OCI-LY7 (cell line): ENCODE measurements around the gene CNTN5. TPM values are rescaled to one million over a fixed set of nuclear protein-coding genes. Genes with fewer than 3 reads are reported as not detected.

Source experiments
- BruUV-seq: library from RNA; stranded (reverse); fragments of 400-500 nt; replicated peaks from 2 replicates; lab custom pipeline; 2021; lab: Mats Ljungman, UMichigan
- CTCF ChIA-PET: fragments of 300-600 bp; sonication (Branson Sonifier 250); formaldehyde crosslinking; loops from one replicate; lab custom pipeline; 2022; ENCODE audit warnings: antibody characterized with exemption; ENCODE audit not compliant: unreplicated experiment; lab: Charles Lee
- POLR2A ChIA-PET: fragments of 300-600 bp; sonication (Branson Sonifier 250); formaldehyde crosslinking; loops from one replicate; lab custom pipeline; 2022; ENCODE audit warnings: antibody characterized with exemption; lab: Charles Lee
- DNase-seq: peaks from one replicate; pipeline ENCODE4 v3.0.0-alpha.2; 2015; ENCODE audit warnings: low spot score
- H2AFZ ChIP-seq: fragments of 200-600 bp; sonication (generic), shearing (Covaris generic); 2 replicates; pipeline ENCODE4 v1.6.1; 2014; ENCODE audit warnings: mild to moderate bottlenecking, antibody characterized with exemption, low read length, moderate library complexity
- H3K27ac ChIP-seq: fragments of 200-600 bp; sonication (generic); 2 replicates; pipeline ENCODE4 v1.5.1; 2014; ENCODE audit warnings: mixed run types, low read depth, mild to moderate bottlenecking, moderate library complexity, low read length, inconsistent platforms; ENCODE audit not compliant: poor library complexity, severe bottlenecking
- H3K36me3 ChIP-seq: fragments of 200-600 bp; sonication (generic); 2 replicates; pipeline ENCODE4 v1.6.1; 2014; ENCODE audit warnings: mild to moderate bottlenecking, antibody characterized with exemption, low read length, moderate library complexity, mixed read lengths; ENCODE audit not compliant: insufficient read depth
- H3K4me1 ChIP-seq: fragments of 200-600 bp; sonication (generic); 2 replicates; pipeline ENCODE4 v1.5.1; 2014; ENCODE audit warnings: mild to moderate bottlenecking, low read length; ENCODE audit not compliant: insufficient read depth, poor library complexity, severe bottlenecking
- H3K4me2 ChIP-seq: fragments of 200-600 bp; sonication (generic); 2 replicates; pipeline ENCODE4 v1.6.1; 2014; ENCODE audit warnings: mild to moderate bottlenecking, low read length
- H3K4me3 ChIP-seq: fragments of 200-600 bp; sonication (generic); 2 replicates; pipeline ENCODE4 v1.5.1; 2014; ENCODE audit warnings: mild to moderate bottlenecking, low read depth, low read length; ENCODE audit not compliant: poor library complexity, severe bottlenecking
- H3K79me2 ChIP-seq: fragments of 200-600 bp; sonication (generic); 2 replicates; pipeline ENCODE4 v1.6.1; 2016; ENCODE audit warnings: low read depth, mild to moderate bottlenecking, low read length, moderate library complexity, mixed read lengths; ENCODE audit not compliant: insufficient read depth
- H3K9me2 ChIP-seq: fragments of 200-600 bp; sonication (generic); 2 replicates; pipeline ENCODE4 v1.6.1; 2016; ENCODE audit warnings: mild to moderate bottlenecking, low read length, mixed read lengths; ENCODE audit not compliant: insufficient read depth
- H3K9me3 ChIP-seq: fragments of 200-600 bp; sonication (generic); 2 replicates; pipeline ENCODE4 v1.6.1; 2014; ENCODE audit warnings: mild to moderate bottlenecking, mixed run types, low read length, mixed read lengths
- H4K20me1 ChIP-seq: fragments of 200-600 bp; sonication (generic); 2 replicates; pipeline ENCODE4 v1.6.1; 2014; ENCODE audit warnings: mild to moderate bottlenecking, antibody characterized with exemption, low read length, moderate library complexity, mixed read lengths; ENCODE audit not compliant: insufficient read depth
- EZH2phosphoT487 ChIP-seq: fragments of 200-600 bp; sonication (generic); IDR thresholded peaks from 2 replicates; pipeline ENCODE4 v1.6.1; 2018; ENCODE audit warnings: low read depth, borderline replicate concordance, mild to moderate bottlenecking, mixed run types, antibody characterized with exemption, low read length, moderate library complexity, mixed read lengths
- intact Hi-C: fragments of 100-400 bp; cut with micrococcal nuclease; formaldehyde crosslinking; loops from one replicate; pipeline ENCODE4 v1.10.0; 2022; ENCODE audit not compliant: unreplicated experiment
- total RNA-seq, 2 experiments: library from RNA; depleted of rRNA in 1 of 2; stranded (reverse); fragments of >200 nt in 1 of 2; shearing (Covaris generic) in 1 of 2; gene quantifications; 2 replicates each; pipeline ENCODE4 v1.2.3, GENCODE V29; 2014 to 2022
- TF ChIP-seq, protein P1 (sequence below): fragments of 200-600 bp; sonication (generic); conservative IDR thresholded peaks from 2 replicates; pipeline ENCODE4 v1.5.1; 2014; ENCODE audit warnings: mild to moderate bottlenecking, antibody characterized with exemption, low read length, moderate library complexity, mixed read lengths

Gene CNTN5
- total RNA-seq, 2 experiments from 2014 or later: not detected

DNA sequence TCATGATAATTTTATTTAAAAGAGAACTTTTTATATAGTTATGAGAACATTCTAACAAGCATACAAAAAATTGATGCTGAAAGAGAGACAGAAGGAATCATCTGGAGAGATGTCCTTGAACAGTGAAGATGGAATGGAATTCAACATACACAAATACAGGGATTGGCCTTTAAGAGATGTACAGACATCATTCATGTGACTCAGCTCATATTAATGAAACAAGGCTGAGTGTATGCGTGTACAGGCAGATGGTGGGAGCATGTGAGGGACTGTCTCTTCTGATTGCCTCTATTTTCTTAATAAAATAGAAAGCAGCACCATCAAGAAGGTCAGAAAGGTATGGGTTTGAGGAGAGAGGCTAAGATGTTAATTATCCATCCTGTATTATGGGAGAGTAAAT lies 793.3 kb downstream of the CNTN5 start:
- Histone ChIP-seq H4K20me1 (no peaks in the 10 kb centered on the region), H2AFZ (no peak overlapping the region), H3K4me2 (no peak overlapping the region), H3K27ac (no peak overlapping the region), H3K4me1 (no peaks in the 10 kb centered on the region), H3K9me3 (no peaks in the 10 kb centered on the region), H3K9me2 (no peaks in the 10 kb centered on the region), H3K79me2 (no peaks in the 10 kb centered on the region), H3K36me3 (no peaks in the 10 kb centered on the region), H3K4me3 (no peak overlapping the region)
- POLR2A ChIA-PET: no interaction called here
- no TSS peak for BruUV-seq
- intact Hi-C loops: no loop called here
- CTCF ChIA-PET: no interaction called here
- TF ChIP-seq EZH2phosphoT487: no peak
- TF ChIP-seq, protein P1, sequence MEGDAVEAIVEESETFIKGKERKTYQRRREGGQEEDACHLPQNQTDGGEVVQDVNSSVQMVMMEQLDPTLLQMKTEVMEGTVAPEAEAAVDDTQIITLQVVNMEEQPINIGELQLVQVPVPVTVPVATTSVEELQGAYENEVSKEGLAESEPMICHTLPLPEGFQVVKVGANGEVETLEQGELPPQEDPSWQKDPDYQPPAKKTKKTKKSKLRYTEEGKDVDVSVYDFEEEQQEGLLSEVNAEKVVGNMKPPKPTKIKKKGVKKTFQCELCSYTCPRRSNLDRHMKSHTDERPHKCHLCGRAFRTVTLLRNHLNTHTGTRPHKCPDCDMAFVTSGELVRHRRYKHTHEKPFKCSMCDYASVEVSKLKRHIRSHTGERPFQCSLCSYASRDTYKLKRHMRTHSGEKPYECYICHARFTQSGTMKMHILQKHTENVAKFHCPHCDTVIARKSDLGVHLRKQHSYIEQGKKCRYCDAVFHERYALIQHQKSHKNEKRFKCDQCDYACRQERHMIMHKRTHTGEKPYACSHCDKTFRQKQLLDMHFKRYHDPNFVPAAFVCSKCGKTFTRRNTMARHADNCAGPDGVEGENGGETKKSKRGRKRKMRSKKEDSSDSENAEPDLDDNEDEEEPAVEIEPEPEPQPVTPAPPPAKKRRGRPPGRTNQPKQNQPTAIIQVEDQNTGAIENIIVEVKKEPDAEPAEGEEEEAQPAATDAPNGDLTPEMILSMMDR: no peak
- no peak for DNase-seq

DNA sequence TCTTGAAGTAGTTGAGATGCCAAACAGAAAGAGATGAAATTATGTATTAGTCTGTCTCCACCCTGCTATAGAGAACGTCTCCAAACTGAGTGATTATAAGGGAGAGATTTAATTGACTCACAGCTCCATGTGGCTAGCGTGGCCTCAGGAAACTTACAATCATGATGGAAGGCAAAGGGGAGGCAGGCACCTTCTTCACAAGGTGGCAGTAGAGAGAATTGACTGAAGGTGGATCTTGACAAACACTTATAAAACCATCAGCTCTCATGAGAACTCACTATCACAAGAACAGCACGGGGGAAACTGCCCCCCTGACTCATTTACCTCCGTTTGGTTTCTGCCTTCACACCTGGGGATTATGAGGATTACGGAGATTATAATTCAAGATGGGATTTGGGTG lies 794.0 kb downstream of the CNTN5 start:
- no TSS peak for BruUV-seq
- Histone ChIP-seq H3K27ac (no peak overlapping the region), H2AFZ (no peak overlapping the region), H3K4me1 (no peaks in the 10 kb centered on the region), H3K4me2 (no peak overlapping the region), H3K9me2 (no peaks in the 10 kb centered on the region), H3K4me3 (no peak overlapping the region), H3K36me3 (no peaks in the 10 kb centered on the region), H3K9me3 (no peaks in the 10 kb centered on the region), H4K20me1 (no peaks in the 10 kb centered on the region), H3K79me2 (no peaks in the 10 kb centered on the region)
- TF ChIP-seq, protein P1: no peak
- no peak for TF ChIP-seq EZH2phosphoT487
- ChIA-PET POLR2A (interaction anchor here (0.7 kb wide), 1 partner anchor 193 kb away, joined by 3 read pairs; no protein-coding TSS in a partner anchor), CTCF (no interaction called here)
- intact Hi-C loops: no loop called here
- DNase-seq: no peak

GRCh38 chr11:99818991-99819390 lies 798.2 kb downstream of the CNTN5 start:
- intact Hi-C loops: no loop called here
- Histone ChIP-seq H3K4me1 (no peaks in the 10 kb centered on the region), H3K36me3 (no peaks in the 10 kb centered on the region), H3K9me2 (no peaks in the 10 kb centered on the region), H3K4me2 (no peak overlapping the region), H4K20me1 (no peaks in the 10 kb centered on the region), H3K4me3 (no peak overlapping the region), H3K9me3 (no peaks in the 10 kb centered on the region), H3K79me2 (no peaks in the 10 kb centered on the region), H3K27ac (no peak overlapping the region), H2AFZ (no peak overlapping the region)
- DNase-seq: no peak
- CTCF ChIA-PET: no interaction called here
- no peak for TF ChIP-seq EZH2phosphoT487
- TF ChIP-seq, protein P1: no peak
- no TSS peak for BruUV-seq
- POLR2A ChIA-PET: no interaction called here
